Measurements from ENCODE around the gene HOATZ.

HOATZ gene

DNA sequence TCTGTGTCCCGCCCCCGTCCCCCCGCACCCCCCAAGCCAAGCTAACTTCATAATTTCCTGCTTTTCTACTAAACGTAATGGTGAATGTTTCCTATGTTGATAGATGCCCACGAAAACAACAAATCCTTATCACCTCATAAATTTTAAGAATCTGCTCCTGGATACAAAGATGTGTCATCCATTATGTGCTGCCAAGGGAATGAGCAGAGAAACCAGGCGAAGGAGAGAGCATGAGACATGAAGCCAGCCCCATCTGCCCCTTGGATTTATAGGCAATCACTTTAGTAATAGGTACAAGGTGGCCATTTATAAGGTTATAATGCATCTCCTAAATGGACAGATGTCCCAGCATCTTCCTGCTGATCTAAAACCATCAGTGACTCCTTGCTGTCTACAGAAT lies 56.2 kb downstream of the HOATZ start:
- Histone ChIP-seq H3F3A (ENCODE audit: insufficient read depth, low read length) (no peaks in the 10 kb centered on the region), H3K9ac (ENCODE audit: low read length) (no peak overlapping the region), H4K20me1 (ENCODE audit: insufficient read depth, low read length) (no peaks in the 10 kb centered on the region), H3K4me2 (ENCODE audit: low read length) (no peak overlapping the region), H3K4me3 (ENCODE audit: low read depth, low read length, poor library complexity, severe bottlenecking) (no peak overlapping the region), H2AFZ (ENCODE audit: low read length) (no peak overlapping the region), H3K9me3 (ENCODE audit: low read length) (no peaks in the 10 kb centered on the region), H3K9me2 (ENCODE audit: low read depth, low read length) (no peaks in the 10 kb centered on the region), H3K79me2 (ENCODE audit: insufficient read depth, low read length) (no peaks in the 10 kb centered on the region), H3K27ac (ENCODE audit: low read depth, low read length, poor library complexity, severe bottlenecking) (no peak overlapping the region), H3K36me3 (ENCODE audit: insufficient read depth, low read length) (no peaks in the 10 kb centered on the region), H3K27me3 (ENCODE audit: insufficient read depth, low read length) (no peaks in the 10 kb centered on the region), H3K4me1 (ENCODE audit: insufficient read depth, low read length, severe bottlenecking) (peaks cover 20% of the 10 kb centered on the region)
- TF ChIP-seq CTCF (IDR thresholded peaks at IDR 0.05; ENCODE audit: low read length) (no peak), EZH2 (IDR thresholded peaks at IDR 0.05; ENCODE audit: borderline replicate concordance, low read length) (no peak)

GRCh38 chr11:111571829-111572501 lies 57.4 kb downstream of the HOATZ start:
- no peak for TF ChIP-seq CTCF (IDR thresholded peaks at IDR 0.05; ENCODE audit: low read length)
- TF ChIP-seq EZH2 (IDR thresholded peaks at IDR 0.05; ENCODE audit: borderline replicate concordance, low read length), result no peak
- no peaks in the 10 kb centered on the region for H3K9me2 ChIP-seq (ENCODE audit: low read depth, low read length)
- no peaks in the 10 kb centered on the region for H3K9me3 ChIP-seq (ENCODE audit: low read length)
- no peaks in the 10 kb centered on the region for H3K79me2 ChIP-seq (ENCODE audit: insufficient read depth, low read length)
- no peaks in the 10 kb centered on the region for H3F3A ChIP-seq (ENCODE audit: insufficient read depth, low read length)
- H4K20me1 ChIP-seq (ENCODE audit: insufficient read depth, low read length), result no peaks in the 10 kb centered on the region
- H3K4me3 ChIP-seq (ENCODE audit: low read depth, low read length, poor library complexity, severe bottlenecking), result no peak overlapping the region
- no peak overlapping the region for H3K4me2 ChIP-seq (ENCODE audit: low read length)
- peaks cover 20% of the 10 kb centered on the region for H3K4me1 ChIP-seq (ENCODE audit: insufficient read depth, low read length, severe bottlenecking)
- no peak overlapping the region for H3K27ac ChIP-seq (ENCODE audit: low read depth, low read length, poor library complexity, severe bottlenecking)
- H3K27me3 ChIP-seq (ENCODE audit: insufficient read depth, low read length), result no peaks in the 10 kb centered on the region
- H3K9ac ChIP-seq (ENCODE audit: low read length), result no peak overlapping the region
- no peak overlapping the region for H2AFZ ChIP-seq (ENCODE audit: low read length)
- H3K36me3 ChIP-seq (ENCODE audit: insufficient read depth, low read length), result no peaks in the 10 kb centered on the region

DNA sequence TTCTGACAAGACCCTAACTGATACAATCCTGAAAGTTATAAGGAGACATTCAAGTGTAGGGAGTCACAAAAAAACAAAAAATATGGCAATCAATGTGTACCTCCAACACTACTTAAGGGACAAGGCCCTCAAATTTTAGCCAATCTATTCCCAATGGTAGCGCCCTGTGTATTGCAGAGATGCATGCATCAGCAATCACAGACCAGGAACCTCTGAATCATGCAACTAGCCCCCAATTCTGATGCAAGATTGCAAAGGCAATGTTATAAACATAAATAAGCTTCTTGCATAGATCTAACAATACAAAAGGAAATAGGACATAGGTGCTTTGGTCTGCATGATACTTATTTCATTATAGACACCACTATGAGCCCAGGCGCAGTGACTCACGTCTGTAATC lies 58.0 kb downstream of the HOATZ start:
- no peak overlapping the region for H3K4me2 ChIP-seq (ENCODE audit: low read length)

More for the DNA sequence above, 58.0 kb downstream of the HOATZ start:
- no peak overlapping the region for H2AFZ ChIP-seq (ENCODE audit: low read length)
- TF ChIP-seq CTCF (IDR thresholded peaks at IDR 0.05; ENCODE audit: low read length) (no peak), EZH2 (IDR thresholded peaks at IDR 0.05; ENCODE audit: borderline replicate concordance, low read length) (no peak)
- no peaks in the 10 kb centered on the region for H3K27me3 ChIP-seq (ENCODE audit: insufficient read depth, low read length)
- H3K9ac ChIP-seq (ENCODE audit: low read length), result no peak overlapping the region
- H3K4me1 ChIP-seq (ENCODE audit: insufficient read depth, low read length, severe bottlenecking), result peaks cover 20% of the 10 kb centered on the region
- H3K36me3 ChIP-seq (ENCODE audit: insufficient read depth, low read length), result no peaks in the 10 kb centered on the region
- no peak overlapping the region for H3K27ac ChIP-seq (ENCODE audit: low read depth, low read length, poor library complexity, severe bottlenecking)
- H3F3A ChIP-seq (ENCODE audit: insufficient read depth, low read length), result no peaks in the 10 kb centered on the region
- no peak overlapping the region for H3K4me3 ChIP-seq (ENCODE audit: low read depth, low read length, poor library complexity, severe bottlenecking)
- no peaks in the 10 kb centered on the region for H4K20me1 ChIP-seq (ENCODE audit: insufficient read depth, low read length)
- no peaks in the 10 kb centered on the region for H3K9me2 ChIP-seq (ENCODE audit: low read depth, low read length)
- no peaks in the 10 kb centered on the region for H3K9me3 ChIP-seq (ENCODE audit: low read length)
- H3K79me2 ChIP-seq (ENCODE audit: insufficient read depth, low read length), result no peaks in the 10 kb centered on the region
